ENCODE data around the gene OTX1.

The OTX1 gene

GRCh38 chr2:63049970-63050333 lies 678 bp upstream of the OTX1 start:
- no peak for TF ChIP-seq REST (IDR thresholded peaks at IDR 0.05; ENCODE audit: insufficient read depth in 1 of 2, low read depth in 2 of 2, low read length in 2 of 2)
- no peak for TF ChIP-seq POLR2AphosphoS5 (IDR thresholded peaks at IDR 0.05; ENCODE audit: low read depth, low read length)
- TF ChIP-seq SIN3A (IDR thresholded peaks at IDR 0.05; ENCODE audit: borderline replicate concordance, insufficient read depth, low read length): no peak
- no peak for TF ChIP-seq FOXP2 (optimal IDR thresholded peaks at IDR 0.05; ENCODE audit: borderline replicate concordance, extremely low read depth, extremely low read length, insufficient read depth)
- no peak for TF ChIP-seq TAF1 (IDR thresholded peaks at IDR 0.05; ENCODE audit: borderline replicate concordance, insufficient read depth, low read length)

GRCh38 chr2:63051042-63051794 lies 588 bp downstream of the OTX1 start:
- no peak for TF ChIP-seq FOXP2 (optimal IDR thresholded peaks at IDR 0.05; ENCODE audit: borderline replicate concordance, extremely low read depth, extremely low read length, insufficient read depth)
- no peak for TF ChIP-seq TAF1 (IDR thresholded peaks at IDR 0.05; ENCODE audit: borderline replicate concordance, insufficient read depth, low read length)
- TF ChIP-seq SIN3A (IDR thresholded peaks at IDR 0.05; ENCODE audit: borderline replicate concordance, insufficient read depth, low read length): no peak
- no peak for TF ChIP-seq REST (IDR thresholded peaks at IDR 0.05; ENCODE audit: insufficient read depth in 1 of 2, low read depth in 2 of 2, low read length in 2 of 2)
- no peak for TF ChIP-seq POLR2AphosphoS5 (IDR thresholded peaks at IDR 0.05; ENCODE audit: low read depth, low read length)

- TF ChIP-seq FOXP2 (optimal IDR thresholded peaks at IDR 0.05; ENCODE audit: borderline replicate concordance, extremely low read depth, extremely low read length, insufficient read depth) (no peak), POLR2AphosphoS5 (IDR thresholded peaks at IDR 0.05; ENCODE audit: low read depth, low read length) (no peak), REST (IDR thresholded peaks at IDR 0.05; ENCODE audit: insufficient read depth in 1 of 2, low read depth in 2 of 2, low read length in 2 of 2) (no peak), TAF1 (IDR thresholded peaks at IDR 0.05; ENCODE audit: borderline replicate concordance, insufficient read depth, low read length) (no peak), SIN3A (IDR thresholded peaks at IDR 0.05; ENCODE audit: borderline replicate concordance, insufficient read depth, low read length) (no peak)
These were observed 1.2 kb downstream of the OTX1 start for GRCh38 chr2:63051795-63052333.

- TF ChIP-seq TAF1 (IDR thresholded peaks at IDR 0.05; ENCODE audit: borderline replicate concordance, insufficient read depth, low read length) (no peak), FOXP2 (optimal IDR thresholded peaks at IDR 0.05; ENCODE audit: borderline replicate concordance, extremely low read depth, extremely low read length, insufficient read depth) (no peak), SIN3A (IDR thresholded peaks at IDR 0.05; ENCODE audit: borderline replicate concordance, insufficient read depth, low read length) (no peak), POLR2AphosphoS5 (IDR thresholded peaks at IDR 0.05; ENCODE audit: low read depth, low read length) (no peak), REST (IDR thresholded peaks at IDR 0.05; ENCODE audit: insufficient read depth in 1 of 2, low read depth in 2 of 2, low read length in 2 of 2) (no peak)
These were observed 1.9 kb downstream of the OTX1 start for GRCh38 chr2:63052411-63053080.

Data from PFSK-1 (cell line).